Gastrocnemius medialis (tissue), 4 donors: Measurements from ENCODE around the gene BBS9.

Experiments
- POLR2A ChIP-seq, 2 donors: fragments of 450-650 bp; IDR thresholded peaks; one replicate each; pipeline ENCODE4 v1.6.1; 2017; ENCODE audit warnings: antibody characterized with exemption in 2 of 2, mild to moderate bottlenecking in 2 of 2, moderate library complexity in 2 of 2
- TF ChIP-seq, protein P1 (sequence below), 5 experiments: fragments of 450-650 bp in 3 of 5; fragments of 200-600 bp in 2 of 5; sonication (generic) in 2 of 5; IDR thresholded peaks in 4 of 5; conservative IDR thresholded peaks in 1 of 5; 1 replicate in 4 of 5; 2 replicates in 1 of 5; pipeline ENCODE4 v1.5.1; 2016 to 2019; ENCODE audit warnings: antibody characterized with exemption in 5 of 5, mild to moderate bottlenecking in 3 of 5, moderate library complexity in 3 of 5

DNA sequence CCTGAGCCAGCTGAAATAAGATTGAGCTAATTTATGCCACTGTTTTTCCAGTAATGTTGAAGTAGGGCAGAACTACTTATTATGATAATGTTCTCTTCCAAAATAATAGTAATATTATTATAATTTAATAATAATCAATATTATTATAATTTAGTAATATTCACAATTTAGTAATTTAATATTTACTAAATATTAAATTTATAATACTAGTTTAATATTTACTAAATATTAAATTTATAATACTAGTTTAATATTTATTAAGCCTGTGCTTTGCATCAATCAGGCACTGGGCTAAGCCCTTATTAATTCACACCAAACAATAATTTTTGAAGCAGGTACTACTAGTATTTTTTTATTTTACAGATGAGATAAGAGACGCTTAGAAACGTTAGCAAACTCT, 170.1 kb downstream of the BBS9 start:
- TF ChIP-seq, protein P1, sequence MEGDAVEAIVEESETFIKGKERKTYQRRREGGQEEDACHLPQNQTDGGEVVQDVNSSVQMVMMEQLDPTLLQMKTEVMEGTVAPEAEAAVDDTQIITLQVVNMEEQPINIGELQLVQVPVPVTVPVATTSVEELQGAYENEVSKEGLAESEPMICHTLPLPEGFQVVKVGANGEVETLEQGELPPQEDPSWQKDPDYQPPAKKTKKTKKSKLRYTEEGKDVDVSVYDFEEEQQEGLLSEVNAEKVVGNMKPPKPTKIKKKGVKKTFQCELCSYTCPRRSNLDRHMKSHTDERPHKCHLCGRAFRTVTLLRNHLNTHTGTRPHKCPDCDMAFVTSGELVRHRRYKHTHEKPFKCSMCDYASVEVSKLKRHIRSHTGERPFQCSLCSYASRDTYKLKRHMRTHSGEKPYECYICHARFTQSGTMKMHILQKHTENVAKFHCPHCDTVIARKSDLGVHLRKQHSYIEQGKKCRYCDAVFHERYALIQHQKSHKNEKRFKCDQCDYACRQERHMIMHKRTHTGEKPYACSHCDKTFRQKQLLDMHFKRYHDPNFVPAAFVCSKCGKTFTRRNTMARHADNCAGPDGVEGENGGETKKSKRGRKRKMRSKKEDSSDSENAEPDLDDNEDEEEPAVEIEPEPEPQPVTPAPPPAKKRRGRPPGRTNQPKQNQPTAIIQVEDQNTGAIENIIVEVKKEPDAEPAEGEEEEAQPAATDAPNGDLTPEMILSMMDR (IDR thresholded peaks at IDR 0.05 in 4 of 5, conservative IDR thresholded peaks at IDR 0.05 in 1 of 5), result no peak
- TF ChIP-seq POLR2A (IDR thresholded peaks at IDR 0.05), result no peak
